GM23248 (cell line): ENCODE data around the gene P2RX4.

ENCODE experiments used
- EZH2 ChIP-seq: fragments of 200-600 bp; sonication (generic); IDR thresholded peaks from 2 replicates; pipeline ENCODE4 v1.6.1; 2018; ENCODE audit warnings: antibody characterized with exemption, mild to moderate bottlenecking; ENCODE audit not compliant: insufficient read depth, poor library complexity, severe bottlenecking
- EZH2phosphoT487 ChIP-seq: fragments of 200-600 bp; sonication (generic); IDR thresholded peaks from 2 replicates; pipeline ENCODE4 v1.6.1; 2018; ENCODE audit warnings: antibody characterized with exemption, moderate library complexity, mild to moderate bottlenecking, low read depth; ENCODE audit not compliant: insufficient read depth

GRCh38 chr12:121226399-121226798, 16.5 kb downstream of the P2RX4 start:
- no peak for TF ChIP-seq EZH2phosphoT487
- TF ChIP-seq EZH2, result no peak
